A549 (cell line): ENCODE results near the gene NOL3.

Source experiments
- ELK1 ChIP-seq: fragments of 150-350 bp; IDR thresholded peaks from 2 replicates; pipeline ENCODE4 v1.6.1; 2014; ENCODE audit warnings: low read depth, mild to moderate bottlenecking, low read length
- EP300 ChIP-seq, 2 experiments: fragments of >200 bp; sonication (Bioruptor Twin); formaldehyde crosslinking; IDR thresholded peaks; 2 replicates in 1 of 2; 3 replicates in 1 of 2; pipeline ENCODE4 v1.6.1; 2016 to 2017
- JUN ChIP-seq, 2 experiments: fragments of >200 bp; sonication (Bioruptor Twin); formaldehyde crosslinking; IDR thresholded peaks; 2 replicates in 1 of 2; 3 replicates in 1 of 2; pipeline ENCODE4 v1.6.1; 2016 to 2017
- JUNB ChIP-seq: fragments of >200 bp; sonication (Bioruptor Twin); formaldehyde crosslinking; IDR thresholded peaks from 2 replicates; pipeline ENCODE4 v1.6.1; 2016
- PBX3 ChIP-seq: IDR thresholded peaks from 2 replicates; pipeline ENCODE4 v1.6.1; 2012
- POLR2A ChIP-seq: IDR thresholded peaks from 2 replicates; pipeline ENCODE4 v1.6.1; 2012; ENCODE audit warnings: mild to moderate bottlenecking, low read length
- TF ChIP-seq, protein P1 (sequence below): fragments of >200 bp; sonication (Bioruptor Twin); formaldehyde crosslinking; IDR thresholded peaks from 3 replicates; pipeline ENCODE4 v1.5.1; 2016

- TF ChIP-seq JUNB (no peak), EP300 (IDR thresholded peaks at IDR 0.05) (no peak), PBX3 (no peak), ELK1 (no peak), POLR2A (no peak), JUN (IDR thresholded peaks at IDR 0.05) (no peak)
- TF ChIP-seq, protein P1, sequence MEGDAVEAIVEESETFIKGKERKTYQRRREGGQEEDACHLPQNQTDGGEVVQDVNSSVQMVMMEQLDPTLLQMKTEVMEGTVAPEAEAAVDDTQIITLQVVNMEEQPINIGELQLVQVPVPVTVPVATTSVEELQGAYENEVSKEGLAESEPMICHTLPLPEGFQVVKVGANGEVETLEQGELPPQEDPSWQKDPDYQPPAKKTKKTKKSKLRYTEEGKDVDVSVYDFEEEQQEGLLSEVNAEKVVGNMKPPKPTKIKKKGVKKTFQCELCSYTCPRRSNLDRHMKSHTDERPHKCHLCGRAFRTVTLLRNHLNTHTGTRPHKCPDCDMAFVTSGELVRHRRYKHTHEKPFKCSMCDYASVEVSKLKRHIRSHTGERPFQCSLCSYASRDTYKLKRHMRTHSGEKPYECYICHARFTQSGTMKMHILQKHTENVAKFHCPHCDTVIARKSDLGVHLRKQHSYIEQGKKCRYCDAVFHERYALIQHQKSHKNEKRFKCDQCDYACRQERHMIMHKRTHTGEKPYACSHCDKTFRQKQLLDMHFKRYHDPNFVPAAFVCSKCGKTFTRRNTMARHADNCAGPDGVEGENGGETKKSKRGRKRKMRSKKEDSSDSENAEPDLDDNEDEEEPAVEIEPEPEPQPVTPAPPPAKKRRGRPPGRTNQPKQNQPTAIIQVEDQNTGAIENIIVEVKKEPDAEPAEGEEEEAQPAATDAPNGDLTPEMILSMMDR, result no peak
Measured at GRCh38 chr16:67206129-67206837, 35.9 kb downstream of the NOL3 start.
